HCT116 (cell line): Measurements from ENCODE around the gene PTPRC. TPM values are rescaled to one million over a fixed set of nuclear protein-coding genes. Genes with fewer than 3 reads are reported as not detected.

Source experiments
- ATAC-seq: fragments of 200-7000 bp; cut with Tn5 transposase; 2 replicates; pipeline ENCODE4 v1.9.1; 2020; ENCODE audit warnings: mild to moderate bottlenecking, moderate library complexity
- BruUV-seq: library from RNA; stranded (reverse); fragments of 400-500 nt; replicated peaks from 2 replicates; lab custom pipeline; 2021; lab: Mats Ljungman, UMichigan
- CTCF ChIA-PET: fragments of 300-600 bp; sonication (Branson Sonifier 250); formaldehyde crosslinking; loops from one replicate; lab custom pipeline; 2021; ENCODE audit warnings: antibody characterized with exemption; lab: Charles Lee
- POLR2A ChIA-PET: fragments of 300-600, 350-600 bp; sonication (Branson Sonifier 250); formaldehyde crosslinking; loops from one replicate; lab custom pipeline; 2021; ENCODE audit warnings: antibody characterized with exemption; lab: Charles Lee
- RAD21 ChIA-PET, 2 experiments: fragments of 300-600 bp; sonication (Branson Sonifier 250); formaldehyde crosslinking; loops; one replicate each; lab custom pipeline; 2023; ENCODE audit warnings: low total read pairs in 2 of 2; ENCODE audit not compliant: uncharacterized antibody in 2 of 2, unreplicated experiment in 2 of 2, low non-redundant PET in 1 of 2; lab: Charles Lee
- DNase-seq: peaks from one replicate; pipeline ENCODE4 v3.0.0-alpha.2; 2010; ENCODE audit warnings: low read depth, low spot score
- H2AFZ ChIP-seq: fragments of 200-600 bp; shearing (Covaris generic), sonication (generic); 2 replicates; pipeline ENCODE4 v1.6.1; 2017; ENCODE audit warnings: low read depth, mixed run types, mixed read lengths, antibody characterized with exemption, low read length; ENCODE audit not compliant: poor library complexity, severe bottlenecking
- H3K27ac ChIP-seq: 2 replicates; pipeline ENCODE4 v1.5.1; 2012; ENCODE audit warnings: low read depth, low read length
- H3K27me3 ChIP-seq: fragments of 200-600 bp; sonication (generic); 2 replicates; pipeline ENCODE4 v1.6.1; 2016; ENCODE audit warnings: mixed run types, low read length, mixed read lengths; ENCODE audit not compliant: insufficient read depth
- H3K36me3 ChIP-seq, 2 experiments: fragments of 200-500 bp in 1 of 2; fragments of 200-600 bp in 1 of 2; sonication (Bioruptor generic) in 1 of 2; sonication (generic) in 1 of 2; 2 replicates each; pipeline versions ENCODE4 v1.5.1 to v1.6.1; 2014 to 2016; ENCODE audit warnings: low read length in 2 of 2, inconsistent platforms in 1 of 2, mixed read lengths in 1 of 2, mixed run types in 1 of 2; ENCODE audit not compliant: insufficient read depth in 2 of 2, control insufficient read depth in 1 of 2
- H3K4me1 ChIP-seq, 2 experiments: fragments of 200-600 bp in 1 of 2; sonication (generic) in 1 of 2; 2 replicates each; pipeline versions ENCODE4 v1.5.1 to v1.6.1; 2012 to 2017; ENCODE audit warnings: low read length in 2 of 2, inconsistent platforms in 1 of 2, mild to moderate bottlenecking in 1 of 2, mixed read lengths in 1 of 2, mixed run types in 1 of 2, moderate library complexity in 1 of 2; ENCODE audit not compliant: insufficient read depth in 2 of 2, control insufficient read depth in 1 of 2
- H3K4me2 ChIP-seq: fragments of 200-600 bp; sonication (generic); 2 replicates; pipeline ENCODE4 v1.6.1; 2017; ENCODE audit warnings: mixed run types, low read length, mixed read lengths
- H3K4me3 ChIP-seq, 2 experiments: fragments of 200-600 bp in 1 of 2; sonication (generic) in 1 of 2; replicated peaks in 1 of 2; 2 replicates each; pipeline ENCODE4 v1.5.1; 2011 to 2016; ENCODE audit warnings: low read length in 2 of 2, control low read depth in 1 of 2, low read depth in 1 of 2, mild to moderate bottlenecking in 1 of 2, mixed read lengths in 1 of 2, mixed run types in 1 of 2
- H3K79me2 ChIP-seq: fragments of 200-600 bp; sonication (generic); 2 replicates; pipeline ENCODE4 v1.6.1; 2017; ENCODE audit warnings: mild to moderate bottlenecking, mixed run types, low read length, moderate library complexity, mixed read lengths; ENCODE audit not compliant: insufficient read depth
- H3K9ac ChIP-seq: fragments of 200-600 bp; sonication (generic); 2 replicates; pipeline ENCODE4 v1.6.1; 2016; ENCODE audit warnings: low read length, mixed read lengths
- H3K9me2 ChIP-seq: fragments of 200-600 bp; sonication (generic), shearing (Covaris generic); 2 replicates; pipeline ENCODE4 v1.6.1; 2017; ENCODE audit warnings: mixed run types, mild to moderate bottlenecking, moderate library complexity; ENCODE audit not compliant: insufficient read depth
- H3K9me3 ChIP-seq, 2 experiments: fragments of 200-500 bp in 1 of 2; fragments of 200-600 bp in 1 of 2; sonication (Bioruptor generic) in 1 of 2; sonication (generic) in 1 of 2; 2 replicates each; pipeline ENCODE4 v1.6.1; 2014 to 2017; ENCODE audit warnings: low read length in 2 of 2, mixed read lengths in 2 of 2, inconsistent platforms in 1 of 2, low read depth in 1 of 2, mild to moderate bottlenecking in 1 of 2, mixed run types in 1 of 2, moderate library complexity in 1 of 2; ENCODE audit not compliant: control insufficient read depth in 1 of 2, insufficient read depth in 1 of 2
- H4K20me1 ChIP-seq: fragments of 200-600 bp; sonication (generic), shearing (Covaris generic); 2 replicates; pipeline ENCODE4 v1.6.1; 2017; ENCODE audit warnings: mixed run types, mild to moderate bottlenecking, moderate library complexity; ENCODE audit not compliant: insufficient read depth
- ATF3 ChIP-seq: IDR thresholded peaks from 2 replicates; pipeline ENCODE4 v1.6.1; 2012
- CBX3 ChIP-seq: IDR thresholded peaks from 2 replicates; pipeline ENCODE4 v1.6.1; 2012; ENCODE audit warnings: low read depth
- CTCF ChIP-seq, 3 experiments: fragments of 200-600 bp in 1 of 3; sonication (generic) in 1 of 3; IDR thresholded peaks in 2 of 3; conservative IDR thresholded peaks in 1 of 3; 2 replicates each; pipeline ENCODE4 v1.5.1; 2012 to 2017; ENCODE audit warnings: low read depth in 2 of 3, low read length in 2 of 3, antibody characterized with exemption in 1 of 3, borderline replicate concordance in 1 of 3, control low read depth in 1 of 3, mild to moderate bottlenecking in 1 of 3, mixed read lengths in 1 of 3, mixed run types in 1 of 3, moderate library complexity in 1 of 3; ENCODE audit not compliant: insufficient read depth in 1 of 3
- EGR1 ChIP-seq: IDR thresholded peaks from 2 replicates; pipeline ENCODE4 v1.6.1; 2012; ENCODE audit warnings: low read depth
- ELF1 ChIP-seq: IDR thresholded peaks from 2 replicates; pipeline ENCODE4 v1.6.1; 2012; ENCODE audit warnings: low read depth, borderline replicate concordance
- EZH2 ChIP-seq: fragments of 200-600 bp; sonication (generic); IDR thresholded peaks from 2 replicates; pipeline ENCODE4 v1.6.1; 2017; ENCODE audit warnings: antibody characterized with exemption, mixed run types
- FOSL1 ChIP-seq: IDR thresholded peaks from 2 replicates; pipeline ENCODE4 v1.6.1; 2012; ENCODE audit warnings: low read depth
- MAX ChIP-seq: IDR thresholded peaks from 2 replicates; pipeline ENCODE4 v1.6.1; 2012
- POLR2A ChIP-seq: IDR thresholded peaks from 2 replicates; pipeline ENCODE4 v1.7.0; 2011; ENCODE audit warnings: borderline replicate concordance; ENCODE audit not compliant: insufficient read depth, insufficient read length; ENCODE audit errors: extremely low read depth
- POLR2AphosphoS5 ChIP-seq: IDR thresholded peaks from 2 replicates; pipeline ENCODE4 v1.6.1; 2011; ENCODE audit warnings: mild to moderate bottlenecking, low read depth, low read length, moderate library complexity
- RAD21 ChIP-seq: IDR thresholded peaks from 2 replicates; pipeline ENCODE4 v1.6.1; 2012; ENCODE audit warnings: low read depth, mild to moderate bottlenecking
- REST ChIP-seq: IDR thresholded peaks from 2 replicates; pipeline ENCODE4 v1.6.1; 2012; ENCODE audit warnings: low read depth
- SIN3A ChIP-seq: IDR thresholded peaks from 2 replicates; pipeline ENCODE4 v1.6.1; 2012; ENCODE audit warnings: low read depth
- SP1 ChIP-seq: IDR thresholded peaks from 2 replicates; pipeline ENCODE4 v1.6.1; 2012; ENCODE audit warnings: low read depth
- SRF ChIP-seq: IDR thresholded peaks from 2 replicates; pipeline ENCODE4 v1.6.1; 2012; ENCODE audit warnings: low read depth
- TCF7L2 ChIP-seq: IDR thresholded peaks from 2 replicates; pipeline ENCODE4 v1.7.0; 2011; ENCODE audit warnings: borderline replicate concordance, inconsistent platforms; ENCODE audit not compliant: insufficient read depth, insufficient read length; ENCODE audit errors: extremely low read depth
- YY1 ChIP-seq: IDR thresholded peaks from 2 replicates; pipeline ENCODE4 v1.6.1; 2011; ENCODE audit warnings: low read length, low read depth, moderate library complexity, mild to moderate bottlenecking; ENCODE audit not compliant: insufficient replicate concordance; ENCODE audit errors: extremely low read depth
- ZBTB33 ChIP-seq: IDR thresholded peaks from 2 replicates; pipeline ENCODE4 v1.6.1; 2011; ENCODE audit warnings: mild to moderate bottlenecking, low read length, moderate library complexity; ENCODE audit not compliant: insufficient replicate concordance; ENCODE audit errors: extremely low read depth
- ZFX ChIP-seq: fragments of 450-650 bp; IDR thresholded peaks from 2 replicates; pipeline ENCODE4 v1.6.1; 2017
- intact Hi-C: fragments of 100-400 bp; cut with micrococcal nuclease; formaldehyde crosslinking; loops from 2 replicates; pipeline ENCODE4 v1.10.0; 2022
- total RNA-seq: library from RNA; stranded (reverse); gene quantifications from one replicate; pipeline ENCODE4 v1.2.1, GENCODE V29; 2021; ENCODE audit not compliant: unreplicated experiment

The PTPRC gene
- total RNA-seq, 1 experiment from 2014 or later = 1.2 TPM

GRCh38 chr1:198749279-198749678, 110.4 kb downstream of the PTPRC start:
- ChIA-PET RAD21 (no interaction called here), POLR2A (no interaction called here)
- intact Hi-C loops = no loop called here
- no peaks in the 10 kb centered on the region for H4K20me1 ChIP-seq
- H3K9me3 ChIP-seq = no peaks in the 10 kb centered on the region
- no peak overlapping the region for H3K9ac ChIP-seq
- H3K36me3 ChIP-seq = no peaks in the 10 kb centered on the region
- ATAC-seq = no peak
- TF ChIP-seq ELF1 (no peak), RAD21 (no peak), ZBTB33 (no peak), CBX3 (no peak), MAX (no peak), POLR2A (no peak), CTCF (IDR thresholded peaks at IDR 0.05 in 2 of 3, conservative IDR thresholded peaks at IDR 0.05 in 1 of 3; ENCODE audit: borderline replicate concordance in 1 of 3, insufficient read depth in 1 of 3, low read depth in 2 of 3, low read length in 2 of 3) (no peak), TCF7L2 (no peak), ATF3 (no peak), FOSL1 (no peak), SIN3A (no peak), YY1 (no peak), POLR2AphosphoS5 (no peak), SP1 (no peak), ZFX (no peak), REST (no peak), SRF (no peak), EGR1 (no peak), EZH2 (no peak)
- TF ChIP-seq, all 23 proteins: peak for 0
- DNase-seq = no peak
- H3K4me1 ChIP-seq = no peaks in the 10 kb centered on the region
- H3K4me3 ChIP-seq = no peak overlapping the region
- no TSS peak for BruUV-seq
- no peak overlapping the region for H3K27ac ChIP-seq
- H3K9me2 ChIP-seq = no peaks in the 10 kb centered on the region
- no peak overlapping the region for H3K4me2 ChIP-seq
- CTCF ChIA-PET = no interaction called here
- H3K79me2 ChIP-seq = no peaks in the 10 kb centered on the region
- no peak overlapping the region for H2AFZ ChIP-seq
- no peaks in the 10 kb centered on the region for H3K27me3 ChIP-seq
